T47D (cell line): ENCODE data around the gene C1orf105.
A peak's percentile ranks its signal among the peaks of the same experiment; 100 is the strongest.

Source experiments
- DNase-seq, 2 experiments: peaks; one replicate each; pipeline versions ENCODE4 v3.0.0 to v3.0.0-alpha.2; 2011 to 2012; ENCODE audit warnings: low read depth in 1 of 2, low spot score in 1 of 2
- JUND ChIP-seq: IDR thresholded peaks from 2 replicates; pipeline ENCODE4 v1.6.1; 2012; ENCODE audit warnings: low read depth
- in situ Hi-C: cut with HindIII; loops from 2 replicates; pipeline ENCODE4 v1.10.0; 2016; ENCODE audit warnings: low sequenced_read_pairs, low pct_unique_long_range_greater_than_20kb

Gene C1orf105

GRCh38 chr1:172399756-172400721 is 20.4 kb upstream of the C1orf105 start:
- no peak for DNase-seq
- in situ Hi-C loops, result no loop called here
- no peak for TF ChIP-seq JUND

- no peak for TF ChIP-seq JUND
- in situ Hi-C loops, result no loop called here
- DNase-seq, result no peak
Measured at GRCh38 chr1:172400722-172401105, 19.8 kb upstream of the C1orf105 start.

- in situ Hi-C loops, result no loop called here
- no peak for DNase-seq
- TF ChIP-seq JUND, result no peak
Measured at GRCh38 chr1:172401477-172401876, 19.0 kb upstream of the C1orf105 start.

GRCh38 chr1:172401892-172402291 is 18.6 kb upstream of the C1orf105 start:
- DNase-seq, result peak in 1 of 2 experiments; percentile 57
- in situ Hi-C loops, result no loop called here

GRCh38 chr1:172402878-172403569 is 17.5 kb upstream of the C1orf105 start:
- no peak for DNase-seq
- no peak for TF ChIP-seq JUND
- in situ Hi-C loops, result no loop called here

More at GRCh38 chr1:172401892-172402291, 18.6 kb upstream of the C1orf105 start:
- no peak for TF ChIP-seq JUND

GRCh38 chr1:172404121-172404520 is 16.4 kb upstream of the C1orf105 start:
- DNase-seq, result no peak
- in situ Hi-C loops, result no loop called here
- no peak for TF ChIP-seq JUND

GRCh38 chr1:172405912-172406311 is 14.6 kb upstream of the C1orf105 start:
- TF ChIP-seq JUND, result no peak
- DNase-seq, result no peak
- in situ Hi-C loops, result no loop called here

GRCh38 chr1:172406968-172407367 is 13.5 kb upstream of the C1orf105 start:
- no peak for TF ChIP-seq JUND
- no peak for DNase-seq
- in situ Hi-C loops, result no loop called here

- no peak for DNase-seq
- in situ Hi-C loops, result no loop called here
Measured at GRCh38 chr1:172408958-172409357, 11.5 kb upstream of the C1orf105 start.

GRCh38 chr1:172410027-172410426 is 10.5 kb upstream of the C1orf105 start:
- in situ Hi-C loops, result no loop called here
- no peak for TF ChIP-seq JUND
- no peak for DNase-seq

More at GRCh38 chr1:172408958-172409357, 11.5 kb upstream of the C1orf105 start:
- no peak for TF ChIP-seq JUND

- DNase-seq, result no peak
- TF ChIP-seq JUND, result no peak
- in situ Hi-C loops, result no loop called here
Measured at GRCh38 chr1:172411791-172412338, 8.6 kb upstream of the C1orf105 start.

GRCh38 chr1:172414331-172414730 is 6.2 kb upstream of the C1orf105 start:
- TF ChIP-seq JUND, result no peak
- no peak for DNase-seq

More at GRCh38 chr1:172414331-172414730, 6.2 kb upstream of the C1orf105 start:
- in situ Hi-C loops, result no loop called here
